H9 (cell line): ENCODE results near the gene IMPDH2. TPM values are rescaled to one million over a fixed set of nuclear protein-coding genes. Genes with fewer than 3 reads are reported as not detected.
A peak's percentile ranks its signal among the peaks of the same experiment; 100 is the strongest.

ENCODE experiments used
- DNase-seq: peaks from one replicate; pipeline ENCODE4 v3.0.0-alpha.2; 2017
- H2AFZ ChIP-seq: one replicate; pipeline ENCODE4 v1.6.1; 2013; ENCODE audit warnings: mild to moderate bottlenecking, low read length, control low read depth, moderate library complexity
- H2AK5ac ChIP-seq: 2 replicates; pipeline ENCODE4 v1.6.1; 2013; ENCODE audit warnings: low read length, control low read depth, mixed read lengths; ENCODE audit not compliant: insufficient read length
- H2BK120ac ChIP-seq: one replicate; pipeline ENCODE4 v1.6.1; 2013; ENCODE audit warnings: low read depth, mild to moderate bottlenecking, low read length, control low read depth, inconsistent platforms; ENCODE audit not compliant: poor library complexity, severe bottlenecking
- H2BK12ac ChIP-seq: 2 replicates; pipeline ENCODE4 v1.6.1; 2013; ENCODE audit warnings: low read length, control low read depth, mixed read lengths, low read depth; ENCODE audit not compliant: insufficient read length
- H2BK15ac ChIP-seq: 2 replicates; pipeline ENCODE4 v1.6.1; 2013; ENCODE audit warnings: low read depth, low read length, control low read depth
- H2BK20ac ChIP-seq: one replicate; pipeline ENCODE4 v1.6.1; 2013; ENCODE audit warnings: low read depth, mild to moderate bottlenecking, low read length, control low read depth, inconsistent platforms; ENCODE audit not compliant: poor library complexity, severe bottlenecking
- H2BK5ac ChIP-seq: 2 replicates; pipeline ENCODE4 v1.6.1; 2013; ENCODE audit warnings: low read length, control low read depth, mixed read lengths; ENCODE audit not compliant: insufficient read length
- H3K14ac ChIP-seq: 2 replicates; pipeline ENCODE4 v1.6.1; 2013; ENCODE audit warnings: low read length, control low read depth; ENCODE audit not compliant: insufficient read depth
- H3K18ac ChIP-seq: 2 replicates; pipeline ENCODE4 v1.6.1; 2013; ENCODE audit warnings: low read depth, mild to moderate bottlenecking, mixed read lengths, low read length, control low read depth; ENCODE audit not compliant: insufficient read length
- H3K23ac ChIP-seq: 2 replicates; pipeline ENCODE4 v1.6.1; 2013; ENCODE audit warnings: low read length, control low read depth, mixed read lengths, low read depth; ENCODE audit not compliant: insufficient read length
- H3K23me2 ChIP-seq: 2 replicates; pipeline ENCODE4 v1.6.1; 2013; ENCODE audit warnings: low read depth, mild to moderate bottlenecking, mixed read lengths, low read length, control low read depth; ENCODE audit not compliant: insufficient read length, poor library complexity, severe bottlenecking
- H3K27ac ChIP-seq: 2 replicates; pipeline ENCODE4 v1.5.1; 2013; ENCODE audit warnings: low read length, control low read depth, mixed read lengths, low read depth; ENCODE audit not compliant: insufficient read length
- H3K27me3 ChIP-seq: 2 replicates; pipeline ENCODE4 v1.6.1; 2013; ENCODE audit warnings: low read length, control low read depth, inconsistent platforms; ENCODE audit not compliant: insufficient read depth
- H3K4ac ChIP-seq: 2 replicates; pipeline ENCODE4 v1.6.1; 2013; ENCODE audit warnings: low read depth, mild to moderate bottlenecking, control low read depth, inconsistent platforms, low read length, moderate library complexity
- H3K4me1 ChIP-seq: 2 replicates; pipeline ENCODE4 v1.6.1; 2013; ENCODE audit warnings: low read length, control low read depth, inconsistent platforms; ENCODE audit not compliant: insufficient read depth
- H3K4me2 ChIP-seq: 2 replicates; pipeline ENCODE4 v1.6.1; 2013; ENCODE audit warnings: low read length, control low read depth, mixed read lengths; ENCODE audit not compliant: insufficient read length, insufficient read depth
- H3K56ac ChIP-seq: 2 replicates; pipeline ENCODE4 v1.6.1; 2013; ENCODE audit warnings: low read depth, mild to moderate bottlenecking, mixed read lengths, low read length, control low read depth; ENCODE audit not compliant: insufficient read length
- H3K79me1 ChIP-seq: 2 replicates; pipeline ENCODE4 v1.6.1; 2013; ENCODE audit warnings: low read depth, mild to moderate bottlenecking, moderate library complexity, low read length, control low read depth, inconsistent platforms; ENCODE audit not compliant: insufficient read depth, poor library complexity, severe bottlenecking
- H3K79me2 ChIP-seq: 2 replicates; pipeline ENCODE4 v1.6.1; 2013; ENCODE audit warnings: low read length, control low read depth, inconsistent platforms; ENCODE audit not compliant: insufficient read depth
- H3K9ac ChIP-seq: 2 replicates; pipeline ENCODE4 v1.6.1; 2013; ENCODE audit warnings: low read length, control low read depth, mixed read lengths; ENCODE audit not compliant: insufficient read length; ENCODE audit errors: extremely low read depth
- H3K9me3 ChIP-seq: one replicate; pipeline ENCODE4 v1.6.1; 2013; ENCODE audit warnings: low read depth, low read length, inconsistent platforms; ENCODE audit not compliant: control insufficient read depth
- H3T11ph ChIP-seq: one replicate; pipeline ENCODE4 v1.6.1; 2013; ENCODE audit warnings: mild to moderate bottlenecking, low read length, control low read depth, inconsistent platforms
- H4K20me1 ChIP-seq: one replicate; pipeline ENCODE4 v1.6.1; 2013; ENCODE audit not compliant: control insufficient read depth, insufficient read length, insufficient read depth
- H4K5ac ChIP-seq: 2 replicates; pipeline ENCODE4 v1.6.1; 2013; ENCODE audit warnings: low read depth, mild to moderate bottlenecking, mixed read lengths, low read length, control low read depth; ENCODE audit not compliant: insufficient read length
- H4K8ac ChIP-seq: replicated peaks from 2 replicates; pipeline ENCODE4 v1.6.1; 2013; ENCODE audit warnings: low read length, control low read depth, mixed read lengths, low read depth; ENCODE audit not compliant: insufficient read length
- H4K91ac ChIP-seq: 2 replicates; pipeline ENCODE4 v1.6.1; 2013; ENCODE audit warnings: low read depth, mild to moderate bottlenecking, moderate library complexity, mixed read lengths, low read length, control low read depth; ENCODE audit not compliant: insufficient read length
- H3K27ac Mint-ChIP-seq, 3 experiments: 2 replicates in 2 of 3; 3 replicates in 1 of 3; pipeline ENCODE4 v1.8.0; 2020 to 2021; ENCODE audit warnings: mixed read lengths in 3 of 3, mild to moderate bottlenecking in 1 of 3, moderate library complexity in 1 of 3
- H3K27me3 Mint-ChIP-seq: 2 replicates; pipeline ENCODE4 v1.8.0; 2021; ENCODE audit warnings: low read depth, mild to moderate bottlenecking, moderate library complexity, mixed read lengths
- H3K36me3 Mint-ChIP-seq, 3 experiments: 2 replicates in 2 of 3; 3 replicates in 1 of 3; pipeline ENCODE4 v1.8.0; 2020 to 2021; ENCODE audit warnings: low read depth in 3 of 3, mixed read lengths in 3 of 3; ENCODE audit not compliant: insufficient read depth in 1 of 3
- H3K4me1 Mint-ChIP-seq, 2 experiments: 2 replicates each; pipeline ENCODE4 v1.8.0; 2020; ENCODE audit warnings: mixed read lengths in 2 of 2
- H3K4me3 Mint-ChIP-seq, 2 experiments: 2 replicates in 1 of 2; 3 replicates in 1 of 2; pipeline ENCODE4 v1.8.0; 2020 to 2021; ENCODE audit warnings: mild to moderate bottlenecking in 2 of 2, mixed read lengths in 2 of 2, moderate library complexity in 1 of 2
- H3K9me3 Mint-ChIP-seq, 2 experiments: 2 replicates in 1 of 2; 3 replicates in 1 of 2; pipeline ENCODE4 v1.8.0; 2020; ENCODE audit warnings: mild to moderate bottlenecking in 2 of 2, mixed read lengths in 2 of 2, moderate library complexity in 1 of 2
- CTCF ChIP-seq: fragments of 200-600 bp; sonication (generic); conservative IDR thresholded peaks from 3 replicates; pipeline ENCODE4 v1.8.0; 2021; ENCODE audit warnings: antibody characterized with exemption, mild to moderate bottlenecking
- WGBS: extraction: QIAGEN DNeasy Blood & Tissue Kit; methylation state at CpG from one replicate; pipeline ENCODE4 v1.1.7; 2013; ENCODE audit warnings: missing lambda C conversion rate, low lambda C conversion rate, mixed read lengths; ENCODE audit not compliant: insufficient read length; ENCODE audit errors: extremely low coverage; 5-methylcytosine and 5-hydroxymethylcytosine counted together
- total RNA-seq: library from RNA; stranded (reverse); gene quantifications from 2 replicates; pipeline ENCODE4 v1.2.1, GENCODE V29; 2021

The IMPDH2 gene
- total RNA-seq, 1 experiment from 2014 or later = 408 TPM

- Mint-ChIP-seq H3K27ac (peak overlapping the region; percentile 28 to 83 (median 82); a peak in 4 of 7 replicates), H3K4me3 (no peak overlapping the region), H3K9me3 (no peaks in the 10 kb centered on the region), H3K4me1 (peaks cover 21 to 24% of the 10 kb centered on the region in 2 experiments), H3K27me3 (no peaks in the 10 kb centered on the region), H3K36me3 (peaks cover 0 to 7% (median 0%) of the 10 kb centered on the region in 3 experiments; a peak in 3 of 7 replicates)
- H3K9ac ChIP-seq = no peak overlapping the region
- H4K5ac ChIP-seq = no peak overlapping the region
- H3K27me3 ChIP-seq = no peaks in the 10 kb centered on the region
- no peak overlapping the region for H3K27ac ChIP-seq
- DNase-seq = no peak
- no peak overlapping the region for H2AK5ac ChIP-seq
- no peak overlapping the region for H2BK120ac ChIP-seq
- peak; percentile 26; the same call in 1 of the 3 replicates for TF ChIP-seq CTCF
- H3K4me2 ChIP-seq = no peak overlapping the region
- no peak overlapping the region for H2BK5ac ChIP-seq
- H4K91ac ChIP-seq = no peak overlapping the region
- H2BK15ac ChIP-seq = no peak overlapping the region
- H2BK20ac ChIP-seq = no peak overlapping the region
- H2AFZ ChIP-seq = no peak overlapping the region
- no peak overlapping the region for H3K18ac ChIP-seq
- H2BK12ac ChIP-seq = no peak overlapping the region
- H3K14ac ChIP-seq = no peak overlapping the region
- no peak overlapping the region for H4K8ac ChIP-seq
- H3K4me1 ChIP-seq = no peaks in the 10 kb centered on the region
- no peaks in the 10 kb centered on the region for H3K79me2 ChIP-seq
- H3K23ac ChIP-seq = no peak overlapping the region
- H3K9me3 ChIP-seq = no peaks in the 10 kb centered on the region
- no peaks in the 10 kb centered on the region for H4K20me1 ChIP-seq
- H3K4ac ChIP-seq = no peak overlapping the region
- H3T11ph ChIP-seq = no peak overlapping the region
- no CpG with 5 or more reads among the region's 6 CpGs for WGBS
- no peaks in the 10 kb centered on the region for H3K23me2 ChIP-seq
- H3K79me1 ChIP-seq = no peaks in the 10 kb centered on the region
- H3K56ac ChIP-seq = no peak overlapping the region
Observed at GRCh38 chr3:49001155-49001554, 28.0 kb downstream of the IMPDH2 start.
